PC-3 (cell line): ENCODE results near the gene PER2. TPM values are rescaled to one million over a fixed set of nuclear protein-coding genes. Genes with fewer than 3 reads are reported as not detected.
A peak's percentile ranks its signal among the peaks of the same experiment; 100 is the strongest.

ENCODE experiments used
- ATAC-seq: fragments of 200-7000 bp; cut with Tn5 transposase; 2 replicates; pipeline ENCODE4 v1.9.1; 2020; ENCODE audit warnings: mild to moderate bottlenecking, moderate library complexity
- BruUV-seq: library from RNA; stranded (reverse); fragments of 400-500 nt; replicated peaks from 2 replicates; lab custom pipeline; 2021; lab: Mats Ljungman, UMichigan
- CTCF ChIA-PET: fragments of 300-600 bp; sonication (Branson Sonifier 250); formaldehyde crosslinking; loops from one replicate; lab custom pipeline; 2022; ENCODE audit warnings: antibody characterized with exemption; lab: Charles Lee
- POLR2A ChIA-PET: fragments of 300-600 bp; sonication (Branson Sonifier 250); formaldehyde crosslinking; loops from one replicate; lab custom pipeline; 2022; ENCODE audit warnings: antibody characterized with exemption; ENCODE audit not compliant: unreplicated experiment; lab: Charles Lee
- DNase-seq: peaks from one replicate; pipeline ENCODE4 v3.0.0-alpha.2; 2015
- H2AFZ ChIP-seq: fragments of 300-600 bp; sonication (generic); 2 replicates; pipeline ENCODE4 v1.6.0; 2016; ENCODE audit warnings: antibody characterized with exemption, low read length
- H3F3A ChIP-seq: fragments of 300-600 bp; sonication (generic); one replicate; pipeline ENCODE4 v1.6.0; 2017; ENCODE audit warnings: antibody characterized with exemption, low read length, control low read depth, mild to moderate bottlenecking; ENCODE audit not compliant: unreplicated experiment
- H3K27ac ChIP-seq: fragments of 300-600 bp; sonication (generic); 2 replicates; pipeline ENCODE4 v1.5.1; 2016; ENCODE audit warnings: mild to moderate bottlenecking, low read length
- H3K27me3 ChIP-seq: fragments of 300-600 bp; sonication (generic); 2 replicates; pipeline ENCODE4 v1.6.1; 2016; ENCODE audit warnings: low read length, mixed read lengths
- H3K36me3 ChIP-seq: fragments of 300-600 bp; sonication (generic); 2 replicates; pipeline ENCODE4 v1.6.1; 2016; ENCODE audit warnings: low read depth, mixed run types, low read length, mixed read lengths
- H3K4me1 ChIP-seq: fragments of 300-600 bp; sonication (generic); 2 replicates; pipeline ENCODE4 v1.5.1; 2016; ENCODE audit warnings: low read length; ENCODE audit not compliant: insufficient read depth
- H3K4me2 ChIP-seq: fragments of 300-600 bp; sonication (generic); 2 replicates; pipeline ENCODE4 v1.6.0; 2016; ENCODE audit warnings: low read length
- H3K4me3 ChIP-seq: fragments of 300-600 bp; sonication (generic); 2 replicates; pipeline ENCODE4 v1.5.1; 2016; ENCODE audit warnings: mild to moderate bottlenecking, low read length, mixed read lengths
- H3K79me2 ChIP-seq: fragments of 300-600 bp; sonication (generic); 2 replicates; pipeline ENCODE4 v1.6.1; 2017; ENCODE audit warnings: low read length, mixed read lengths
- H3K9ac ChIP-seq: fragments of 300-600 bp; sonication (generic); 2 replicates; pipeline ENCODE4 v1.6.0; 2016; ENCODE audit warnings: mild to moderate bottlenecking, low read length
- H3K9me2 ChIP-seq: fragments of 300-600 bp; sonication (generic); replicated peaks from 2 replicates; pipeline ENCODE4 v1.6.1; 2016; ENCODE audit warnings: mixed run types, low read length, mixed read lengths
- H3K9me3 ChIP-seq: fragments of 300-600 bp; sonication (generic); 2 replicates; pipeline ENCODE4 v1.6.1; 2016; ENCODE audit warnings: low read length, mixed read lengths
- H4K20me1 ChIP-seq: fragments of 300-600 bp; sonication (generic); 2 replicates; pipeline ENCODE4 v1.6.1; 2016; ENCODE audit warnings: low read length, mixed read lengths
- CTCF ChIP-seq: fragments of 300-600 bp; sonication (generic); conservative IDR thresholded peaks from 2 replicates; pipeline ENCODE4 v1.5.1; 2017; ENCODE audit warnings: antibody characterized with exemption, low read depth, mild to moderate bottlenecking, low read length
- EZH2 ChIP-seq: fragments of 300-600 bp; sonication (generic); IDR thresholded peaks from one replicate; pipeline ENCODE4 v1.6.1; 2017; ENCODE audit warnings: antibody characterized with exemption, mild to moderate bottlenecking, low read length; ENCODE audit not compliant: unreplicated experiment
- EZH2phosphoT487 ChIP-seq: fragments of 300-600 bp; sonication (generic); IDR thresholded peaks from 2 replicates; pipeline ENCODE4 v1.6.1; 2018; ENCODE audit warnings: mild to moderate bottlenecking, antibody characterized with exemption, low read length, borderline replicate concordance
- intact Hi-C: fragments of 100-400 bp; cut with micrococcal nuclease; formaldehyde crosslinking; loops from 2 replicates; pipeline ENCODE4 v1.9.0; 2023
- total RNA-seq: library from RNA; depleted of rRNA; stranded (reverse); fragments of >200 nt; gene quantifications from 2 replicates; pipeline ENCODE4 v1.2.3, GENCODE V29; 2014

The PER2 gene
- total RNA-seq, 1 experiment from 2014 or later, result 8.6 TPM

DNA sequence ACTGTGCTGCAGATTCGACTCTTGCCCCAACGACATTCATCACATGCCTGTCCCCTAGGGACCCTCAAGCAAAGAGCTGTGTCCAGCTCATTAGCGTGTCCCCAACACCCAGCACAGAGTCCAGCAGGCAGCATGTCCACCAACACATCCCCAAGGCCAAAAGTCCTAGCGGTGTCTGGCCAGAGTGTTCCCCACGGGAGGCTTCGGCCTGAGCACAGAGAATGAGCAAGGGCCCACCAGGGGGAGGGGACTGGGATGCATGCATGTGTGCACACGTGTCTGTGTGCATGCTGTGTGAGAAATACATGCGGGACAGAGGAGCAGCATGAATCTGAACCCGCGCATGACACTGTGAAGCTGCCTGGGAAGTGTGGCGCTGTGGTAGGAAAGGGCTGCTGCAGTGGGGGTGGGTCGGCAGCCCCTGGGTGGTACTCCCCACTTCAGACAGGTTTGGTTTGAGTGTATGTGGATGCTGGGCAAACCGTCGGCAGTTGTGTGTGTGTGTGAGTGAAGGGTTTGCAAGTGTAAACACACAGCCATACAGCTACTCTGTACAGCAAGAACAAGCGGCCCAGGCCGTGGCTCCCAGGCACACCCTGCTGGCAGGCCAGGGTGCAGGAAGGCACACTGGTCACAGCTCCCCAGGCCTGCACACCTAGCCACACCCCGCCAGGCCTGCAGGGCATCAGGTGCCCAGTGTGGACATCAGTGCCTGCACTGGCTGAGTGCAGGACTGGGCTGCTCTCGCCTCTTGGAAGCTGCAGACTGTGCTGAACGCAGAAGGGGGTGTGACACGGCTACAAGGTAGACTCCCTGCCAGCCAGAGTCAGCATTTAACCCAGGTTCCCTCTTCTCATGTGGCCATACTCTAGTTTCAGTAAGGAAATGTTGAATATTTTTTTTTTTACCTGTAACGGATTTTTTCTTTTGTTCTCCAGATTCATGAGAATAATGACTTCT is 29.1 kb downstream of the PER2 start:
- intact Hi-C loops, result loop anchor here (5.0 kb wide), 1 partner anchor 63 kb away; the partner anchor contains the start of gene TRAF3IP1
- CTCF ChIA-PET, result interaction anchor here (0.6 kb wide), 1 partner anchor 177 kb away, joined by 7 read pairs; no protein-coding TSS in a partner anchor

GRCh38 chr2:238257786-238258700 is 30.4 kb downstream of the PER2 start:
- intact Hi-C loops, result loop anchor here (5.0 kb wide), 1 partner anchor 64 kb away; the partner anchor contains the start of gene TRAF3IP1
- Histone ChIP-seq H3K4me3 (no peak overlapping the region), H3K4me2 (no peak overlapping the region)

More for the DNA sequence above, 29.1 kb downstream of the PER2 start:
- Histone ChIP-seq H3K9ac (no peak overlapping the region), H3K4me1 (no peaks in the 10 kb centered on the region), H3F3A (no peaks in the 10 kb centered on the region), H3K27me3 (no peaks in the 10 kb centered on the region), H3K9me3 (no peaks in the 10 kb centered on the region), H2AFZ (no peak overlapping the region), H4K20me1 (no peaks in the 10 kb centered on the region), H3K79me2 (no peaks in the 10 kb centered on the region), H3K4me3 (no peak overlapping the region), H3K27ac (no peak overlapping the region), H3K36me3 (peaks cover 13% of the 10 kb centered on the region), H3K9me2 (no peaks in the 10 kb centered on the region), H3K4me2 (no peak overlapping the region)
- POLR2A ChIA-PET, result no interaction called here
- no TSS peak for BruUV-seq
- DNase-seq (peak; percentile 22), ATAC-seq (peak; percentile 39)
- TF ChIP-seq EZH2, result no peak
- TF ChIP-seq CTCF, result peak; percentile 41
- no peak for TF ChIP-seq EZH2phosphoT487

More at GRCh38 chr2:238257786-238258700, 30.4 kb downstream of the PER2 start:
- H3K9me2 ChIP-seq, result no peaks in the 10 kb centered on the region
- no peak overlapping the region for H3K9ac ChIP-seq
- H2AFZ ChIP-seq, result no peak overlapping the region
- no peaks in the 10 kb centered on the region for H3K9me3 ChIP-seq
- no peak for DNase-seq
- BruUV-seq, result no TSS peak
- ChIA-PET POLR2A (no interaction called here), CTCF (no interaction called here)
- H3K4me1 ChIP-seq, result no peaks in the 10 kb centered on the region
- H3K27ac ChIP-seq, result no peak overlapping the region
- no peaks in the 10 kb centered on the region for H4K20me1 ChIP-seq
- no peaks in the 10 kb centered on the region for H3F3A ChIP-seq
- H3K36me3 ChIP-seq, result peaks cover 9% of the 10 kb centered on the region
- TF ChIP-seq EZH2phosphoT487 (no peak), EZH2 (no peak), CTCF (no peak)
- H3K27me3 ChIP-seq, result no peaks in the 10 kb centered on the region
- no peak for ATAC-seq
- H3K79me2 ChIP-seq, result no peaks in the 10 kb centered on the region
